ENCODE measurements around the gene SLC13A3.
A peak's percentile ranks its signal among the peaks of the same experiment; 100 is the strongest.

The SLC13A3 gene

GRCh38 chr20:46651091-46651962 lies at the start of gene SLC13A3:
SLC13A3 (minus strand) TSS chr20:46651459; CDS start chr20:46651421, 38 bp downstream.
- no peak for DNase-seq

GRCh38 chr20:46701057-46701456 lies 49.8 kb upstream of the SLC13A3 start:
- DNase-seq, result no peak

- DNase-seq, result no peak
Measured at GRCh38 chr20:46700481-46700880, 49.2 kb upstream of the SLC13A3 start.

GRCh38 chr20:46699651-46700359 lies 48.5 kb upstream of the SLC13A3 start:
- no peak for DNase-seq

GRCh38 chr20:46698788-46699187 lies 47.5 kb upstream of the SLC13A3 start:
- DNase-seq, result no peak

- DNase-seq, result no peak
Measured at GRCh38 chr20:46696791-46697279, 45.6 kb upstream of the SLC13A3 start.

GRCh38 chr20:46695892-46696291 lies 44.6 kb upstream of the SLC13A3 start:
- no peak for DNase-seq

GRCh38 chr20:46694484-46694883 lies 43.2 kb upstream of the SLC13A3 start:
- DNase-seq, result no peak

- no peak for DNase-seq
Measured at GRCh38 chr20:46691196-46691595, 39.9 kb upstream of the SLC13A3 start.

- DNase-seq, result no peak
Measured at GRCh38 chr20:46690219-46691106, 39.2 kb upstream of the SLC13A3 start.

GRCh38 chr20:46689754-46690085 lies 38.5 kb upstream of the SLC13A3 start:
- DNase-seq, result no peak

GRCh38 chr20:46689082-46689753 lies 38.0 kb upstream of the SLC13A3 start, which contains the start of gene TP53RK:
TP53RK (minus strand) TSS chr20:46689444; CDS start chr20:46689414, 30 bp downstream.
- DNase-seq, result peak; percentile 99

- no peak for DNase-seq
Measured at GRCh38 chr20:46688151-46689081, 37.2 kb upstream of the SLC13A3 start.

- no peak for DNase-seq
Measured at GRCh38 chr20:46683939-46684750, 32.9 kb upstream of the SLC13A3 start.

- DNase-seq, result no peak
Measured at GRCh38 chr20:46683668-46683938, 32.3 kb upstream of the SLC13A3 start.

GRCh38 chr20:46683011-46683667 lies 31.9 kb upstream of the SLC13A3 start:
- no peak for DNase-seq

GRCh38 chr20:46682063-46682821 lies 31.0 kb upstream of the SLC13A3 start:
- DNase-seq, result no peak

GRCh38 chr20:46681032-46681854 lies 30.0 kb upstream of the SLC13A3 start:
- DNase-seq, result peak; percentile 34

Measured in NCI-H524 treated with DMSO at 0.1 percent for 48 hours (cell line).